HepG2 (cell line): ENCODE results near the gene IQCN. TPM values are rescaled to one million over a fixed set of nuclear protein-coding genes. Genes with fewer than 3 reads are reported as not detected.

Source experiments
- ATF2 ChIP-seq: sonication (generic); formaldehyde crosslinking; IDR thresholded peaks from 2 replicates; pipeline ENCODE4 v1.4.0; 2020; ENCODE audit warnings: missing genetic modification reagents
- BRD4 ChIP-seq: sonication (generic); formaldehyde crosslinking; IDR thresholded peaks from 2 replicates; pipeline ENCODE4 v1.4.0; 2020; ENCODE audit warnings: missing genetic modification reagents
- DZIP1 ChIP-seq: sonication (generic); formaldehyde crosslinking; IDR thresholded peaks from 2 replicates; pipeline ENCODE4 v1.5.0; 2020; ENCODE audit warnings: mild to moderate bottlenecking, missing genetic modification reagents
- HHEX ChIP-seq: IDR thresholded peaks from 2 replicates; pipeline ENCODE4 v1.6.1; 2016; ENCODE audit warnings: control low read depth
- MYC ChIP-seq: sonication (generic); formaldehyde crosslinking; IDR thresholded peaks from 2 replicates; pipeline ENCODE4 v1.9.0; 2021; ENCODE audit warnings: missing genetic modification reagents, borderline replicate concordance
- SAFB2 ChIP-seq: sonication (generic); formaldehyde crosslinking; IDR thresholded peaks from 2 replicates; pipeline ENCODE4 v1.5.1; 2020; ENCODE audit warnings: missing genetic modification reagents, low read depth, mild to moderate bottlenecking, borderline replicate concordance
- YEATS2 ChIP-seq: sonication (generic); formaldehyde crosslinking; IDR thresholded peaks from 2 replicates; pipeline ENCODE4 v1.4.0; 2020; ENCODE audit warnings: missing genetic modification reagents, borderline replicate concordance
- ZKSCAN1 ChIP-seq: fragments of 150-350 bp; IDR thresholded peaks from 2 replicates; pipeline ENCODE4 v1.6.1; 2014; ENCODE audit warnings: low read length
- ZNF407 ChIP-seq: sonication (generic); formaldehyde crosslinking; IDR thresholded peaks from one replicate; pipeline ENCODE4 v1.5.1; 2020; ENCODE audit warnings: mild to moderate bottlenecking, missing genetic modification reagents; ENCODE audit errors: not compliant biosample characterization
- ZNF577 ChIP-seq: sonication (generic); formaldehyde crosslinking; IDR thresholded peaks from 2 replicates; pipeline ENCODE4 v1.4.0; 2020; ENCODE audit warnings: mild to moderate bottlenecking, low read depth, missing genetic modification reagents, borderline replicate concordance
- ZNF678 ChIP-seq: sonication (generic); formaldehyde crosslinking; IDR thresholded peaks from 2 replicates; pipeline ENCODE4 v1.4.0; 2020; ENCODE audit warnings: mild to moderate bottlenecking, missing genetic modification reagents
- ZNF883 ChIP-seq: sonication (generic); formaldehyde crosslinking; IDR thresholded peaks from 2 replicates; pipeline ENCODE4 v1.5.1; 2020; ENCODE audit warnings: mild to moderate bottlenecking, missing genetic modification reagents; ENCODE audit errors: not compliant biosample characterization
- ZNF891 ChIP-seq: sonication (generic); formaldehyde crosslinking; IDR thresholded peaks from 2 replicates; pipeline ENCODE4 v1.5.0; 2020; ENCODE audit warnings: mild to moderate bottlenecking, missing genetic modification reagents
- polyA plus RNA-seq, 8 experiments: library from polyadenylated mRNA; depleted of rRNA in 3 of 8; stranded (reverse) in 7 of 8; unstranded in 1 of 8; fragments of >200 nt; fragmentation: Illumina TruSeq in 4 of 8; extraction: Trizol in 4 of 8; gene quantifications; 2 replicates each; pipeline versions ENCODE4 v1.2.1 to v1.2.3, GENCODE V29; 2011 to 2016; ENCODE audit warnings: low read depth in 4 of 8, missing spikeins in 1 of 8, mixed read lengths in 1 of 8; ENCODE audit not compliant: insufficient read depth in 1 of 8
- total RNA-seq, 5 experiments: library from RNA; depleted of rRNA; stranded (reverse); fragments of >200 nt; fragmentation: Illumina TruSeq; extraction: Trizol; gene quantifications; 2 replicates each; pipeline ENCODE4 v1.2.3, GENCODE V29; 2016; ENCODE audit warnings: low read depth in 1 of 5

Gene IQCN
- total and polyA plus RNA-seq, 2 of the 13 experiments (the other 11 are each of a cell fraction or from before 2014, with no cell fraction given): 0.04 to 0.18 TPM

GRCh38 chr19:18317961-18318800, 43.9 kb upstream of the IQCN start (continued):
- no peak for TF ChIP-seq ZNF407 (CRISPR knock-in tag)
- no peak for TF ChIP-seq DZIP1 (CRISPR knock-in tag)
- no peak for TF ChIP-seq HHEX (CRISPR knock-in tag)
- no peak for TF ChIP-seq ZNF883
- TF ChIP-seq ZKSCAN1: no peak
- TF ChIP-seq ZNF577 (CRISPR knock-in tag): no peak
- TF ChIP-seq YEATS2: peak; percentile 23; the same call in 1 of the 2 replicates
- TF ChIP-seq ATF2 (CRISPR knock-in tag): no peak; the same call in 1 of the 2 replicates
- 0 out of 2 replicates have a peak, but pooled peaks have one; percentile 32 for TF ChIP-seq BRD4 (CRISPR knock-in tag)
- TF ChIP-seq ZNF678 (CRISPR knock-in tag): no peak
- TF ChIP-seq SAFB2 (CRISPR knock-in tag): no peak; the same call in 1 of the 2 replicates
- TF ChIP-seq ZNF891 (CRISPR knock-in tag): peak; percentile 28; the same call in 1 of the 2 replicates
- TF ChIP-seq MYC: peak; percentile 82; the same call in 1 of the 2 replicates
